ENCODE data around the gene SMARCAD1. TPM values are rescaled to one million over a fixed set of nuclear protein-coding genes. Genes with fewer than 3 reads are reported as not detected.

SMARCAD1 gene
- polyA plus RNA-seq, 1 donor (not counting 4 experiments of a cell fraction or from before 2014, with no cell fraction given), result 27.8 TPM

- H3K9ac ChIP-seq (ENCODE audit: control insufficient read depth, extremely low read depth, insufficient read depth, low read length), result no peak overlapping the region
- H2AFZ ChIP-seq (ENCODE audit: control insufficient read depth, low read length), result no peak overlapping the region
- no peak for TF ChIP-seq CTCF (optimal IDR thresholded peaks at IDR 0.05 in 1 of 3, IDR thresholded peaks at IDR 0.05 in 1 of 3, conservative IDR thresholded peaks at IDR 0.05 in 1 of 3; ENCODE audit: extremely low read depth in 1 of 3, insufficient read depth in 2 of 3, low read length in 3 of 3)
- no peak for TF ChIP-seq EZH2 (IDR thresholded peaks at IDR 0.05; ENCODE audit: low read length)
- H3K27ac ChIP-seq (ENCODE audit: control insufficient read depth, insufficient read depth, low read length), result no peak overlapping the region
- H4K20me1 ChIP-seq (ENCODE audit: control insufficient read depth, extremely low read depth, insufficient read depth, low read length), result no peaks in the 10 kb centered on the region
- H3K79me2 ChIP-seq (ENCODE audit: control insufficient read depth, insufficient read depth, low read length), result no peaks in the 10 kb centered on the region
- H3K27me3 ChIP-seq (ENCODE audit: control insufficient read depth, extremely low read depth, insufficient read depth, low read length), result no peaks in the 10 kb centered on the region
- no peaks in the 10 kb centered on the region for H3K9me3 ChIP-seq (ENCODE audit: control insufficient read depth, low read depth, low read length)
- H3K4me2 ChIP-seq (ENCODE audit: control insufficient read depth, extremely low read depth, insufficient read depth, low read depth, low read length), result no peak overlapping the region
- H3K4me3 ChIP-seq (ENCODE audit: control insufficient read depth in 2 of 3, extremely low read depth in 1 of 3, insufficient read depth in 2 of 3, low read depth in 1 of 3, low read length in 3 of 3), result no peak overlapping the region
- H3K4me1 ChIP-seq (ENCODE audit: control insufficient read depth, extremely low read depth, insufficient read depth, low read length), result no peaks in the 10 kb centered on the region
- no peaks in the 10 kb centered on the region for H3K9me1 ChIP-seq (ENCODE audit: control insufficient read depth, extremely low read depth, insufficient read depth, low read length)
- FAIRE-seq (no peak), DNase-seq (ENCODE audit: low read depth, low spot score) (no peak)
- H3K36me3 ChIP-seq (ENCODE audit: control insufficient read depth in 2 of 2, extremely low read depth in 1 of 2, insufficient read depth in 2 of 2, low read length in 2 of 2), result peaks cover 7 to 19% of the 10 kb centered on the region in 2 experiments
- dilution Hi-C loops (cut with MboI; ENCODE audit: extremely low pct_ligation_motif_present, low sequenced_read_pairs), result no loop called here
These were observed 67.2 kb downstream of the SMARCAD1 start for GRCh38 chr4:94274912-94275311.

- Histone ChIP-seq H3K9me3 (ENCODE audit: control insufficient read depth, low read depth, low read length) (no peaks in the 10 kb centered on the region), H3K4me2 (ENCODE audit: control insufficient read depth, extremely low read depth, insufficient read depth, low read depth, low read length) (no peak overlapping the region), H3K36me3 (ENCODE audit: control insufficient read depth in 2 of 2, extremely low read depth in 1 of 2, insufficient read depth in 2 of 2, low read length in 2 of 2) (peaks cover 7 to 19% of the 10 kb centered on the region in 2 experiments), H3K9me1 (ENCODE audit: control insufficient read depth, extremely low read depth, insufficient read depth, low read length) (no peaks in the 10 kb centered on the region), H3K4me3 (ENCODE audit: control insufficient read depth in 2 of 3, extremely low read depth in 1 of 3, insufficient read depth in 2 of 3, low read depth in 1 of 3, low read length in 3 of 3) (no peak overlapping the region), H3K27me3 (ENCODE audit: control insufficient read depth, extremely low read depth, insufficient read depth, low read length) (no peaks in the 10 kb centered on the region), H3K9ac (ENCODE audit: control insufficient read depth, extremely low read depth, insufficient read depth, low read length) (no peak overlapping the region), H2AFZ (ENCODE audit: control insufficient read depth, low read length) (no peak overlapping the region), H3K4me1 (ENCODE audit: control insufficient read depth, extremely low read depth, insufficient read depth, low read length) (no peaks in the 10 kb centered on the region), H4K20me1 (ENCODE audit: control insufficient read depth, extremely low read depth, insufficient read depth, low read length) (no peaks in the 10 kb centered on the region), H3K27ac (ENCODE audit: control insufficient read depth, insufficient read depth, low read length) (no peak overlapping the region), H3K79me2 (ENCODE audit: control insufficient read depth, insufficient read depth, low read length) (no peaks in the 10 kb centered on the region)
- DNase-seq (ENCODE audit: low read depth, low spot score) (no peak), FAIRE-seq (no peak)
- dilution Hi-C loops (cut with MboI; ENCODE audit: extremely low pct_ligation_motif_present, low sequenced_read_pairs), result no loop called here
- TF ChIP-seq EZH2 (IDR thresholded peaks at IDR 0.05; ENCODE audit: low read length) (no peak), CTCF (optimal IDR thresholded peaks at IDR 0.05 in 1 of 3, IDR thresholded peaks at IDR 0.05 in 1 of 3, conservative IDR thresholded peaks at IDR 0.05 in 1 of 3; ENCODE audit: extremely low read depth in 1 of 3, insufficient read depth in 2 of 3, low read length in 3 of 3) (no peak)
These were observed 68.5 kb downstream of the SMARCAD1 start for GRCh38 chr4:94276204-94276603.

All from keratinocyte (primary cell).